GM23248 (cell line): ENCODE results near the gene USP6. TPM values are rescaled to one million over a fixed set of nuclear protein-coding genes. Genes with fewer than 3 reads are reported as not detected.
"Not testable (repeated sequence)": the region's sequence is repeated elsewhere in the genome, so short reads cannot be mapped to it uniquely, and the experiment has no call there.

Experiments used
- DNase-seq: peaks from one replicate; pipeline ENCODE4 v3.0.0-alpha.2; 2015
- H2AFZ ChIP-seq: fragments of 200-600 bp; sonication (generic); 2 replicates; pipeline ENCODE4 v1.6.1; 2016; ENCODE audit warnings: antibody characterized with exemption
- H3F3A ChIP-seq: fragments of 200-600 bp; sonication (generic); 2 replicates; pipeline ENCODE4 v1.6.1; 2016; ENCODE audit warnings: mild to moderate bottlenecking, antibody characterized with exemption, mixed run types; ENCODE audit not compliant: insufficient read depth
- H3K27ac ChIP-seq: fragments of 200-600 bp; sonication (generic); 2 replicates; pipeline ENCODE4 v1.5.1; 2016; ENCODE audit warnings: mild to moderate bottlenecking
- H3K27me3 ChIP-seq: fragments of 200-600 bp; sonication (generic); replicated peaks from 2 replicates; pipeline ENCODE4 v1.6.1; 2016; ENCODE audit warnings: mild to moderate bottlenecking; ENCODE audit not compliant: insufficient read depth
- H3K36me3 ChIP-seq: fragments of 200-600 bp; sonication (generic); 2 replicates; pipeline ENCODE4 v1.6.1; 2016; ENCODE audit warnings: low read depth, mild to moderate bottlenecking
- H3K4me1 ChIP-seq: fragments of 200-600 bp; sonication (generic); 2 replicates; pipeline ENCODE4 v1.6.1; 2016; ENCODE audit warnings: mild to moderate bottlenecking; ENCODE audit not compliant: insufficient read depth
- H3K4me2 ChIP-seq: fragments of 200-600 bp; sonication (generic); one replicate; pipeline ENCODE4 v1.6.1; 2016; ENCODE audit warnings: mild to moderate bottlenecking; ENCODE audit not compliant: unreplicated experiment
- H3K4me3 ChIP-seq: fragments of 200-600 bp; sonication (generic); 2 replicates; pipeline ENCODE4 v1.5.1; 2016; ENCODE audit warnings: mild to moderate bottlenecking
- H3K79me2 ChIP-seq: fragments of 200-600 bp; sonication (generic); 2 replicates; pipeline ENCODE4 v1.6.1; 2016; ENCODE audit warnings: mild to moderate bottlenecking; ENCODE audit not compliant: insufficient read depth
- H3K9ac ChIP-seq: fragments of 200-600 bp; sonication (generic); 2 replicates; pipeline ENCODE4 v1.6.1; 2016; ENCODE audit warnings: mild to moderate bottlenecking
- H3K9me2 ChIP-seq: fragments of 200-600 bp; sonication (generic); 2 replicates; pipeline ENCODE4 v1.6.1; 2016; ENCODE audit warnings: mixed run types, mild to moderate bottlenecking, moderate library complexity; ENCODE audit not compliant: insufficient read depth
- H3K9me3 ChIP-seq: fragments of 200-600 bp; sonication (generic); one replicate; pipeline ENCODE4 v1.6.1; 2017; ENCODE audit warnings: low read depth
- H4K20me1 ChIP-seq: fragments of 200-600 bp; sonication (generic); 2 replicates; pipeline ENCODE4 v1.6.0; 2016; ENCODE audit not compliant: insufficient read depth
- EZH2 ChIP-seq: fragments of 200-600 bp; sonication (generic); IDR thresholded peaks from 2 replicates; pipeline ENCODE4 v1.6.1; 2018; ENCODE audit warnings: antibody characterized with exemption, mild to moderate bottlenecking; ENCODE audit not compliant: insufficient read depth, poor library complexity, severe bottlenecking
- EZH2phosphoT487 ChIP-seq: fragments of 200-600 bp; sonication (generic); IDR thresholded peaks from 2 replicates; pipeline ENCODE4 v1.6.1; 2018; ENCODE audit warnings: antibody characterized with exemption, moderate library complexity, mild to moderate bottlenecking, low read depth; ENCODE audit not compliant: insufficient read depth
- WGBS, 2 experiments: methylation state at CpG; one replicate each; pipeline ENCODE4 v1.1.6; 2015 to 2017; ENCODE audit warnings: low lambda C conversion rate in 2 of 2, low coverage in 1 of 2; ENCODE audit errors: missing lambda C conversion rate in 2 of 2; 5-methylcytosine and 5-hydroxymethylcytosine counted together
- in situ Hi-C: fragments of 300-500 bp; cut with MboI; formaldehyde crosslinking; loops from 2 replicates; pipeline ENCODE4 v1.15.0; 2020
- polyA plus RNA-seq: library from polyadenylated mRNA; unstranded; fragments of >200 nt; fragmentation: Nextera tagmentation; extraction: Ambion mirVana; gene quantifications from 2 replicates; pipeline ENCODE4 v1.2.1, GENCODE V29; 2016
- total RNA-seq: library from RNA; depleted of rRNA; stranded (reverse); fragments of >200 nt; shearing (Covaris generic); gene quantifications from 2 replicates; pipeline ENCODE4 v1.2.3, GENCODE V29; 2014

The USP6 gene
- total and polyA plus RNA-seq, 2 experiments from 2014 or later, result 0.25 TPM; not detected in 1

DNA sequence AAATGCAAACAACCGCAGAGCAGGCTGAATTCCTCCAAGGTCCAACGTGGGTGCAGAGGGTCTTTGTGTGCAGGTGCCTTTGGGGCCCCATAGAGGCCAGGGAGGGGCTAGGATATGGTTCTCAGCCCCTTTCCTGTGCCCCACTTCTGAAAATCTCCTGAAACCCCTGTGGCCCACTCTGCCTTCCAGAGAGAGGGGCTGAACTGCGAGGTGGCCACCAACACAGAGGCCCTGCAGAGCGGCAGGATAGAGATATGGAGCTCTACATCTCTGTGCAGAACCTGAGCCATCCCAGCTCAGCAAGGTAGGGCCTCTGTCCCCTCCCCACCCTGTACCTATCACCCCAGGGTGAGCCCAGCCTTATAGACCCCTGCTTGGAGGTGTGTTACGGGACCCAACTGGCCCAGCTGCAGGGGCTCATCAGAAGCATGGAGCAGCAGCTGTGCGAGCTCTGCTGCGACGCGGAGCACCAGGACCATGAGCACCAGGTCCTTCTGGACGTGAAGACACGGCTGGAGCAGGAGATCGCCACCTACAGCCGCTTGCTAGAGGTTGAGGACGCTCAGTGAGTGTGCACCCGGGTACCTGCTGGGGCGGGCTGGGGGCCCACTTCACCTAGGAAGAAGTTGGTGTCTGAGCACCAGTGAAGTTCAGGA is 5.5 kb downstream of the USP6 start:
- Histone ChIP-seq H3K4me1 (no peaks in the 10 kb centered on the region), H3K27ac (no peak overlapping the region), H2AFZ (no peak overlapping the region), H3K27me3 (peaks cover 10% of the 10 kb centered on the region), H3K36me3 (no peaks in the 10 kb centered on the region), H3K79me2 (no peaks in the 10 kb centered on the region), H3F3A (no peaks in the 10 kb centered on the region), H3K9me2 (no peaks in the 10 kb centered on the region), H3K9me3 (no peaks in the 10 kb centered on the region), H3K9ac (no peak overlapping the region), H4K20me1 (no peaks in the 10 kb centered on the region), H3K4me2 (no peak overlapping the region), H3K4me3 (no peak overlapping the region)
- no peak for DNase-seq
- TF ChIP-seq EZH2 (no peak), EZH2phosphoT487 (no peak)
- in situ Hi-C loops, result no loop called here
- WGBS, 2 experiments, result 89 to 90% methylated on average over 16 of the region's 16 CpGs

DNA sequence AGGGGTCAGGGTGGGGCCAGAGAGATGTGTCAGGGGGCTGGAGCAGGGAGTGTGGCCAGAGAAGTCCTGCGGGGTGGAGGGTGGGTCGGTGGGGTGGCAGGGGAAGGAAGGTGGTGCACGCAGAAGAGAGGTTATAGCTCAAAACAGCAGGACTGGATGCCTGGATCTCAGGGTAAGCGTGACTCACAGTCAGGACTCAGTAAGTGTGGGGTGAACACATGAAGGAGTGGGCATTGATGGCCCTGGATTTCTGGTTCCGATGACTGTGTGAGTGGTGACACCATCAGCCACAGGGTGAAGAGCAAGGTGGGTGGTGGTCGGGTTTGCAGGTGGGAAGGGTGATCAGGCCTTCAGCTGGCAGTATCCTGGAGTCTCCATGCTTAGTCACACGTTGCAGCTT is 6.2 kb downstream of the USP6 start:
- H3K36me3 ChIP-seq, H3K27me3 ChIP-seq, H3K4me1 ChIP-seq, H3K9me3 ChIP-seq, H4K20me1 ChIP-seq, H3F3A ChIP-seq, in situ Hi-C loops, H3K27ac ChIP-seq, H3K79me2 ChIP-seq, H3K9me2 ChIP-seq: not testable (repeated sequence)
- Histone ChIP-seq H3K9ac (peak overlapping the region; percentile 45), H3K4me3 (peak overlapping the region; percentile 67), H3K4me2 (peak overlapping the region; percentile 83), H2AFZ (peak overlapping the region; percentile 75)
- 63% methylated on average over 7 of the region's 7 CpGs for WGBS, 2 experiments
- DNase-seq, result peak; percentile 18

DNA sequence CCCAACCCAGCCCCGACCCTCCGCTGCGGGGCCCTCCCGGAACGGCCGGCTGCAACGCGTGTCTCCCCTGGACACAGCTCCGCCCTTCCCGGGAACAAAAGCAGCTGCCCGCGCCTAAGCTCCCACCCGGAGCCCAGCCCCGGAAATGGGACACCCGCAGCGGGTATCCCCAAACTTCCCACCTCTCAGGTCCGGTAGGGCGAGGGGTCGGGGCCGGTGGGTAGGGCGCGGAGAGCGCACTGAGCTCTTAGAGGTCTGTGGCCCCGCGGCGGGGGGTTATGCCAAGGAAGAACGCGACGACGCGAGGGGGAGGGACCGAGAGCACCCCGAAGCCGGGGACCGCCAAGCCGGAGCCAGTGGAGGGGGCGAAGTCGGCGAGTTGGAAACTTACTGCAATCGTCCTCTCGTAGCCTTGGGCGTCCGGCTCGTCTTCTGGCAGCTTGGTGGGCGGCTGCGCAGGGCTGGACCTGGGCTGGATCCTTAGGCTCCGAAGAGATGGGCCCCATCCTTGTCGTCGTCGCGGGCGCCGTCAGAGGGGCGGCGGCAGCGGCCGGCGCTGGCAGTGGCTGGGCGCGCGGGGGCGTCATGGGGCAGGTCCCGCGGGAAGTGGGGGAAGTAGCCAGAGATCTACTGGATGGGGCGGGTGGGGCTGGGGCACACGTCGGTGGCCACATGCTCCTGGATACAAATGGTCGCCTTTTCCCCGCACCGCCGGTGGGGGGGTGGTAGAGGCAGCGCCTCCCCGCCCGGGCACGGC is 6.9 kb downstream of the USP6 start:
- Histone ChIP-seq H3K4me1 (no peaks in the 10 kb centered on the region), H3K9ac (peak overlapping the region; percentile 45), H3K27me3 (no peaks in the 10 kb centered on the region; the same call in none of the 2 replicates), H4K20me1 (no peaks in the 10 kb centered on the region), H2AFZ (peak overlapping the region; percentile 75), H3K4me2 (peak overlapping the region; percentile 83), H3K27ac (no peak overlapping the region), H3K9me3 (no peaks in the 10 kb centered on the region), H3F3A (no peaks in the 10 kb centered on the region), H3K79me2 (no peaks in the 10 kb centered on the region), H3K4me3 (peak overlapping the region; percentile 67), H3K36me3 (no peaks in the 10 kb centered on the region), H3K9me2 (no peaks in the 10 kb centered on the region)
- peak; percentile 53 for DNase-seq
- 1 to 5% methylated on average over 17 to 65 of the region's 75 CpGs for WGBS, 2 experiments
- in situ Hi-C loops, result no loop called here
- TF ChIP-seq EZH2 (no peak), EZH2phosphoT487 (no peak)

- H3K79me2 ChIP-seq, result no peaks in the 10 kb centered on the region
- no peak overlapping the region for H3K27ac ChIP-seq
- H3F3A ChIP-seq, result no peaks in the 10 kb centered on the region
- peak; percentile 21 for DNase-seq
- in situ Hi-C loops, result no loop called here
- no peaks in the 10 kb centered on the region for H3K36me3 ChIP-seq
- no peak for TF ChIP-seq EZH2
- no peak for TF ChIP-seq EZH2phosphoT487
- H3K4me1 ChIP-seq, result no peaks in the 10 kb centered on the region
- H3K9me2 ChIP-seq, result no peaks in the 10 kb centered on the region
- no peaks in the 10 kb centered on the region for H3K9me3 ChIP-seq
- H3K4me3 ChIP-seq, result peak overlapping the region; percentile 67; the same call in 1 of the 2 replicates
- no peak overlapping the region for H3K9ac ChIP-seq
- no peaks in the 10 kb centered on the region for H4K20me1 ChIP-seq
- H2AFZ ChIP-seq, result no peak overlapping the region
- WGBS, 2 experiments, result 40 to 54% methylated on average over 41 to 50 of the region's 53 CpGs
- no peaks in the 10 kb centered on the region; the same call in 1 of the 2 replicates for H3K27me3 ChIP-seq
- no peak overlapping the region for H3K4me2 ChIP-seq
Observed at GRCh38 chr17:5123343-5124124, 7.7 kb downstream of the USP6 start.

DNA sequence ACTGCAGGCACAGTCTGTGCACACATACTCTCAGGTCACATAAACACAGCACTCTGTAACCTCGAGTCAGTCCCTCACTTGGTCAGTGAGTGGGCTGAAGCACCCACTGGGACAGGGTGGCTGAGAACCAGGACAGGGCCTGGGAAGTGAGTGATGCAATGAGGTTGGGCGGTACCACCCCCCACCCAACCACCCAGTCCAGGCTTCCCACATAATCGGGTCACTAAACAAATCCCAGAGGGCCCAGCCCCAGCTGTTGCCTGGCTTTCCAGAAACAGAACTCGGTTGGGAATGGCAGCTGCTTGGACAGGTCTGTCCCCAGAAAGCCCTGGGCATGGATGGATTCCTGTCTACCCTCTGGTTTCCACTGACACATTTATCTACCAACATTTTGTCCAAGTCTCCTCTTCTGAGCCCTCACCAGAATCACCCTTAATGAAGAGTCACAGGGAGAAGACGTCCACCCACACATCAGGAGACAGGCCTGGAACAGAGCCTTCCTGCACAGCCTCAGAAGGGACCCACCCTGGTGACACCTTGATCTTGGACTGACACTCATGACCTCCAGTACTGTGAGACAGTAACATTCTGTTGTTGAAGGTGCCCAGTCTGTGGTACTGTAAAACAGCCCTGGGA is 8.4 kb downstream of the USP6 start:
- H3K4me3 ChIP-seq, H3K36me3 ChIP-seq, H3K27me3 ChIP-seq, H3K4me2 ChIP-seq, H3K79me2 ChIP-seq, DNase-seq, H3K27ac ChIP-seq, H2AFZ ChIP-seq, H4K20me1 ChIP-seq, in situ Hi-C loops, H3F3A ChIP-seq, H3K9ac ChIP-seq, H3K9me2 ChIP-seq, H3K4me1 ChIP-seq, H3K9me3 ChIP-seq: not testable (repeated sequence)
- WGBS, 2 experiments, result 35 to 58% methylated on average over 5 of the region's 5 CpGs

DNA sequence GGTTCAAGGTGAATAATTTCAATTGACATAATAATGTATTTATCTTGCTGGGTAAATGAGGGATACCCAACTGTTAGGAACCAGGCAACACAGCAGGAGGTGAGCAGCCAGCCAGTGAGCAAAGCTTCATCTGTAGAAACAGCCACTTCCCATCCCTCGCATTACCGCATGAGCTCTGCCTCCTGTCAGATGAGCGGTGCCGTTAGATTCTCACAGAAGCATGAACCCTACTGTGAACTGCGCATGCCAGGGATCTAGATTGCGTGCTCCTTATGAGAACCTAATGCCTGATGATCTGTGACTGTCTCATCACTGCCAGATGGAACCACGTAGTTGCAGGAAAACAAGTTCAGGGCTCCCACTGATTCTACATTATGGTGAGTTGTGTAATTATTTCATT is 9.1 kb downstream of the USP6 start:
- H3K9me3 ChIP-seq, H2AFZ ChIP-seq, H3K4me3 ChIP-seq, H3K27me3 ChIP-seq, H3K9me2 ChIP-seq, in situ Hi-C loops, H3K4me2 ChIP-seq, H3K79me2 ChIP-seq, H3F3A ChIP-seq, H3K27ac ChIP-seq, H3K4me1 ChIP-seq, H3K36me3 ChIP-seq, H3K9ac ChIP-seq, H4K20me1 ChIP-seq: not testable (repeated sequence)
- WGBS, 2 experiments, result 31 to 38% methylated on average over 7 of the region's 7 CpGs
- peak; percentile 15 for DNase-seq
